ENCODE data around the gene FGGY.

Gene FGGY

GRCh38 chr1:59427155-59427554 is 130.3 kb downstream of the FGGY start:
- Histone ChIP-seq H3K36me3 (ENCODE audit: control insufficient read depth, insufficient read depth, low read length) (no peaks in the 10 kb centered on the region), H3K27me3 (replicated peaks; ENCODE audit: control insufficient read depth, insufficient read depth, low read length) (no peaks in the 10 kb centered on the region), H3K4me3 (replicated peaks; ENCODE audit: low read depth, low read length) (no peak overlapping the region)
- DNase-seq (ENCODE audit: extremely low read depth, insufficient read length), result no peak
- TF ChIP-seq CTCF (IDR thresholded peaks at IDR 0.05; ENCODE audit: insufficient read depth, low read length, poor library complexity, severe bottlenecking), result no peak

DNA sequence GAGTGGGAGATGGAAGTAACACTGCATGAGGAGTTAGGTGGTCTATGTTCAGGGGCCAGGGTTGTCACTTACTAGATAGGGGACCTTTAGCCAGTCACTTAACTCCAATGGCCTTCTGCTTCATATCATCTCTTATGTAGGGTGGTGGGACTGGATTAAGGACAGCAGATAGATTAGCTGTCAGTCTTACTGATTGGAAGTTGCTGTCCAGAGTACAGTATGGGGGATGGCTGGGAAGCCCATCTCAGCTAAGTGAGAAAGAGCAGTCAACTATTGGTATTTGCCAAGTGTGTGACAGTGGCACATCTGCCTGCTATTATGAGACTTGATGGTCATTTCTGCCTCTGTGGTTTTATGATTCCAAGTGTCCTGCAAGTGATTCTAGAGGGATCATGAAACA is 130.9 kb downstream of the FGGY start:
- DNase-seq (ENCODE audit: extremely low read depth, insufficient read length), result no peak
- Histone ChIP-seq H3K4me3 (replicated peaks; ENCODE audit: low read depth, low read length) (no peak overlapping the region), H3K27me3 (replicated peaks; ENCODE audit: control insufficient read depth, insufficient read depth, low read length) (no peaks in the 10 kb centered on the region), H3K36me3 (ENCODE audit: control insufficient read depth, insufficient read depth, low read length) (no peaks in the 10 kb centered on the region)
- TF ChIP-seq CTCF (IDR thresholded peaks at IDR 0.05; ENCODE audit: insufficient read depth, low read length, poor library complexity, severe bottlenecking), result no peak

GRCh38 chr1:59428828-59429227 is 131.9 kb downstream of the FGGY start:
- Histone ChIP-seq H3K27me3 (replicated peaks; ENCODE audit: control insufficient read depth, insufficient read depth, low read length) (no peaks in the 10 kb centered on the region), H3K36me3 (ENCODE audit: control insufficient read depth, insufficient read depth, low read length) (no peaks in the 10 kb centered on the region), H3K4me3 (replicated peaks; ENCODE audit: low read depth, low read length) (no peak overlapping the region)
- DNase-seq (ENCODE audit: extremely low read depth, insufficient read length), result no peak
- TF ChIP-seq CTCF (IDR thresholded peaks at IDR 0.05; ENCODE audit: insufficient read depth, low read length, poor library complexity, severe bottlenecking), result no peak

DNA sequence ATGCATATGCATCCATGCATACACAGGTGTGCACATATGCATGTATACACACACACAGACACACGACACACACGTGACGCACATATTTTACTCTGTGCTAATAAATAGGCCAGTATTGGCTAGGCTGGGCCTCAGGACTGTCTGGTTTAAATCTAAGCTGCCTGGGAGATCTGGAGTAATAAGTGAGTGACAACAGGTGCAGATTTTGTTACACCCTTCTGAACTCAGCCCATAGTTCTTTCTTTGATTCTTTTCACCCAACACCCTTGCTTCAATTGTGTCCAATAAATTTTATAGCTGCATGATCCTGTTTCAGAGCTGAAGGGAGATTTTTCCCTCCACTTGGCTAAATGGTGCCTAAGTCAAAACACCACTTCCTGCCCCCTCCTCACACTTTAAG is 132.8 kb downstream of the FGGY start:
- Histone ChIP-seq H3K4me3 (replicated peaks; ENCODE audit: low read depth, low read length) (no peak overlapping the region), H3K27me3 (replicated peaks; ENCODE audit: control insufficient read depth, insufficient read depth, low read length) (no peaks in the 10 kb centered on the region), H3K36me3 (ENCODE audit: control insufficient read depth, insufficient read depth, low read length) (no peaks in the 10 kb centered on the region)
- TF ChIP-seq CTCF (IDR thresholded peaks at IDR 0.05; ENCODE audit: insufficient read depth, low read length, poor library complexity, severe bottlenecking), result no peak
- DNase-seq (ENCODE audit: extremely low read depth, insufficient read length), result no peak

DNA sequence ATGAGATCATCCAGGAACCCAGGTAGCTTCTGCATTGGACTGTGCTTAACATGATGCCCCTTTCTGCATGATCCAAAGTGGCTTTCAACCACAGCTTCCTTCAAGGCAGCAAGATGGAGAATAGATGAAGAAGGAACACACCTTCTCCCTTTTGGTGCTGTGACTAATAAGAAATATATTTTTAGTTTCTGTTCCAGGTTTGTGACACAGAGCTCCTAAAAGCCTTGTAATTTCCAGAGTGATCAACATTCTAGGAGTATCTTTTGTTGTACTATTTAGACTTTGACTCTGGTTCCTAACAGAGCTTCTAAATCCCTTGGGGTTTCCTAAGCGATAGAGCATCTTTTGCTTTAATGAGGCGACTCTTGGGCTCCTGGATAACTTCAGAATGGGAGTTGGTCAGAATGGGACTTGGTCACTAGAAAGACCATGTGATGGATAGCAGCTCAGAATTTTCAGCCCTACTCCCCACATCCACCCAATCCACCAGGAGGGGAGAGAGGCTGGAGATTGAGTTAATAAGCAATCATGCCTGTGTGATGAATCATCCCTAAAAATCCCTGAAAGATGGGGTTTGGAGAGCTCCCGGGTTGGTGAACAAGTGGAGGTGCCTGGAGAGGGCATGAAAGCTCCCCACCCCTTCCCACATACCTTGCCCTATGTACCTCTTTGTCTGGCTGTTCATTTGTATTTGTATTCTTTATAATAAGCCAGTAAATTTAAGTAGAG is 134.8 kb downstream of the FGGY start:
- Histone ChIP-seq H3K27me3 (replicated peaks; ENCODE audit: control insufficient read depth, insufficient read depth, low read length) (no peaks in the 10 kb centered on the region), H3K4me3 (replicated peaks; ENCODE audit: low read depth, low read length) (no peak overlapping the region), H3K36me3 (ENCODE audit: control insufficient read depth, insufficient read depth, low read length) (no peaks in the 10 kb centered on the region)
- no peak for TF ChIP-seq CTCF (IDR thresholded peaks at IDR 0.05; ENCODE audit: insufficient read depth, low read length, poor library complexity, severe bottlenecking)
- DNase-seq (ENCODE audit: extremely low read depth, insufficient read length), result no peak

Measured in GM06990 (cell line).